PC-9 (cell line): ENCODE data around the gene FRMD6.

Experiments used
- CTCF ChIP-seq: fragments of 200-600 bp; sonication (generic); conservative IDR thresholded peaks from 2 replicates; pipeline ENCODE4 v1.6.1; 2017; ENCODE audit warnings: mixed run types, antibody characterized with exemption, mild to moderate bottlenecking, moderate library complexity
- EZH2 ChIP-seq: fragments of 200-600 bp; sonication (generic); IDR thresholded peaks from 2 replicates; pipeline ENCODE4 v1.8.0; 2017; ENCODE audit warnings: antibody characterized with exemption, low read depth

GRCh38 chr14:51666826-51667225 is 15.1 kb downstream of the FRMD6 start:
- TF ChIP-seq CTCF (no peak), EZH2 (no peak)
